ENCODE results near the gene CCDC18. TPM values are rescaled to one million over a fixed set of nuclear protein-coding genes. Genes with fewer than 3 reads are reported as not detected.
"Not testable (repeated sequence)": the region's sequence is repeated elsewhere in the genome, so short reads cannot be mapped to it uniquely, and the experiment has no call there.

CCDC18 gene
- total and polyA plus RNA-seq, 4 donors: 2.0 to 10.8 (median 4.9) TPM

- Histone ChIP-seq H3K4me3 (no peak overlapping the region), H3K9ac (ENCODE audit: insufficient read depth in 1 of 2, low read length in 2 of 2) (no peak overlapping the region), H3K27me3 (ENCODE audit: control insufficient read depth in 3 of 3, insufficient read depth in 3 of 3, low read length in 2 of 3) (no peaks in the 10 kb centered on the region), H3K36me3 (ENCODE audit: control insufficient read depth in 4 of 4, insufficient read depth in 4 of 4, low read length in 4 of 4) (peaks cover 0 to 10% (median under 1%) of the 10 kb centered on the region in 4 donors), H3K4me1 (ENCODE audit: control insufficient read depth in 5 of 5, insufficient read depth in 5 of 5, low read length in 5 of 5) (no peaks in the 10 kb centered on the region), H3K9me3 (ENCODE audit: control insufficient read depth in 4 of 4, insufficient read depth in 3 of 4, low read length in 3 of 4) (no peaks in the 10 kb centered on the region), H3K27ac (ENCODE audit: low read depth in 1 of 2, low read length in 1 of 2) (no peak overlapping the region)
- DNase-seq (no peak), ATAC-seq (ENCODE audit: insufficient read depth, low FRiP score) (no peak)
- TF ChIP-seq CTCF (IDR thresholded peaks at IDR 0.05; ENCODE audit: control extremely low read depth, extremely low read depth): no peak
Measured at GRCh38 chr1:93235261-93235660, 54.7 kb downstream of the CCDC18 start.

GRCh38 chr1:93237021-93237420, 56.5 kb downstream of the CCDC18 start:
- H3K4me1 ChIP-seq (ENCODE audit: control insufficient read depth in 5 of 5, insufficient read depth in 5 of 5, low read length in 5 of 5): no peaks in the 10 kb centered on the region
- no peak for ATAC-seq (ENCODE audit: insufficient read depth, low FRiP score)
- H3K27ac ChIP-seq (ENCODE audit: low read depth in 1 of 2, low read length in 1 of 2): no peak overlapping the region
- no peak overlapping the region for H3K4me3 ChIP-seq
- TF ChIP-seq CTCF (IDR thresholded peaks at IDR 0.05; ENCODE audit: control extremely low read depth, extremely low read depth): no peak
- no peak overlapping the region for H3K9ac ChIP-seq (ENCODE audit: insufficient read depth in 1 of 2, low read length in 2 of 2)
- DNase-seq: no peak
- no peaks in the 10 kb centered on the region for H3K9me3 ChIP-seq (ENCODE audit: control insufficient read depth in 4 of 4, insufficient read depth in 3 of 4, low read length in 3 of 4)
- no peaks in the 10 kb centered on the region for H3K27me3 ChIP-seq (ENCODE audit: control insufficient read depth in 3 of 3, insufficient read depth in 3 of 3, low read length in 2 of 3)
- peaks cover 0 to 13% (median 0%) of the 10 kb centered on the region in 4 donors for H3K36me3 ChIP-seq (ENCODE audit: control insufficient read depth in 4 of 4, insufficient read depth in 4 of 4, low read length in 4 of 4)

DNA sequence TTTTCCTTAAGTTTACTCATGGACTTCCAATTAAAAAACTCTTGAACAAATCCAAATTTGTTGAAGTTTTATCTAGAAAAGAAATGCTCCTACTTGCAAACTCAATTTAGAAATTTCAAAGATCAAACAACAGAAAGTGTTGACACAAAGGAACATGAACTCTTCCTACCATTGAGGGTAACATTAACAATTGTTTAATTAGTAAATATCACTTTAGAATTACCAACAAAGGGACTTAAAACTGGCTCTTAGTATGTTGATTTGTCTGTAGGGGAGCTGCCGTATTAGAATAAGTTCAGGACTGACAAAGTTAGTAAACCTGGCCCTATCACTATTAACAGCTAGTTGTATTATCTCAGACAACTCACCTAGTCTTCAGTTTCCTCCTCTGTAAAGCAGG, 57.9 kb downstream of the CCDC18 start:
- TF ChIP-seq CTCF (IDR thresholded peaks at IDR 0.05; ENCODE audit: control extremely low read depth, extremely low read depth): no peak
- H3K9me3 ChIP-seq (ENCODE audit: control insufficient read depth in 4 of 4, insufficient read depth in 3 of 4, low read length in 3 of 4): peaks cover 0 to 7% (median 2%) of the 10 kb centered on the region in 4 donors
- no peak overlapping the region for H3K9ac ChIP-seq (ENCODE audit: insufficient read depth in 1 of 2, low read length in 2 of 2)
- H3K4me1 ChIP-seq (ENCODE audit: control insufficient read depth in 5 of 5, insufficient read depth in 5 of 5, low read length in 5 of 5): no peaks in the 10 kb centered on the region
- peaks cover 0 to 17% (median 0%) of the 10 kb centered on the region in 4 donors for H3K36me3 ChIP-seq (ENCODE audit: control insufficient read depth in 4 of 4, insufficient read depth in 4 of 4, low read length in 4 of 4)
- no peaks in the 10 kb centered on the region for H3K27me3 ChIP-seq (ENCODE audit: control insufficient read depth in 3 of 3, insufficient read depth in 3 of 3, low read length in 2 of 3)
- ATAC-seq (ENCODE audit: insufficient read depth, low FRiP score): no peak
- H3K27ac ChIP-seq (ENCODE audit: low read depth in 1 of 2, low read length in 1 of 2): no peak overlapping the region
- WGBS, 2 donors: 77 to 89% methylated on average over 1 of the region's 1 CpG
- no peak for DNase-seq
- no peak overlapping the region for H3K4me3 ChIP-seq

GRCh38 chr1:93239863-93240262, 59.3 kb downstream of the CCDC18 start:
- Histone ChIP-seq H3K4me1 (ENCODE audit: control insufficient read depth in 5 of 5, insufficient read depth in 5 of 5, low read length in 5 of 5) (no peaks in the 10 kb centered on the region), H3K9ac (ENCODE audit: insufficient read depth in 1 of 2, low read length in 2 of 2) (no peak overlapping the region), H3K36me3 (ENCODE audit: control insufficient read depth in 4 of 4, insufficient read depth in 4 of 4, low read length in 4 of 4) (peaks cover 0 to 17% (median 0%) of the 10 kb centered on the region in 4 donors), H3K27ac (ENCODE audit: low read depth in 1 of 2, low read length in 1 of 2) (no peak overlapping the region), H3K4me3 (no peak overlapping the region), H3K27me3 (ENCODE audit: control insufficient read depth in 3 of 3, insufficient read depth in 3 of 3, low read length in 2 of 3) (no peaks in the 10 kb centered on the region), H3K9me3 (ENCODE audit: control insufficient read depth in 4 of 4, insufficient read depth in 3 of 4, low read length in 3 of 4) (peaks cover 0 to 7% (median 3%) of the 10 kb centered on the region in 4 donors)
- TF ChIP-seq CTCF (IDR thresholded peaks at IDR 0.05; ENCODE audit: control extremely low read depth, extremely low read depth): no peak
- ATAC-seq (ENCODE audit: insufficient read depth, low FRiP score) (no peak), DNase-seq (no peak)
- 86 to 91% methylated on average over 3 of the region's 3 CpGs for WGBS, 2 donors

DNA sequence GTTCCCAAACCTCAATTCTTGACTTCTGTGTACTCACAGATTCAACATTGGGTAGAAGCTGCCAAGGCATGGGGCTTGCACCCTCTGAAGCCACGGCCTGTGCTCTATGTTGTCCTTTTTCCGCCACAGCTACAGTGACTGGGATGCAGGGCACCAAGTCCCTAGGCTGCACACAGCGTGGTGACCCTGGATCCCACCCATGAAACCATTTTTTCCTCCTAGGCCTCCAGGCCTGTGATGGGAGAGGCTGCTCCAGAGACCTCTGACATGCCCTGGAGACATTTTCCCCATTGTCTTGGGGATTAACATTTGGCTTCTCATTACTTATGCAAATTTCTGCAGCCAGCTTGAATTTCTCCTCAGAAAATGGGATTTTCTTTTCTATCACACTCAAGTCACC, 62.7 kb downstream of the CCDC18 start:
- not testable (repeated sequence) for H3K9me3 ChIP-seq (ENCODE audit: control insufficient read depth in 4 of 4, insufficient read depth in 3 of 4, low read length in 3 of 4); H3K4me1 ChIP-seq (ENCODE audit: control insufficient read depth in 5 of 5, insufficient read depth in 5 of 5, low read length in 5 of 5); DNase-seq; H3K4me3 ChIP-seq; H3K27ac ChIP-seq (ENCODE audit: low read depth in 1 of 2, low read length in 1 of 2); H3K27me3 ChIP-seq (ENCODE audit: control insufficient read depth in 3 of 3, insufficient read depth in 3 of 3, low read length in 2 of 3); H3K9ac ChIP-seq (ENCODE audit: insufficient read depth in 1 of 2, low read length in 2 of 2); ATAC-seq (ENCODE audit: insufficient read depth, low FRiP score)
- WGBS, 2 donors: 98 to 100% methylated on average over 3 of the region's 3 CpGs
- H3K36me3 ChIP-seq (ENCODE audit: control insufficient read depth in 4 of 4, insufficient read depth in 4 of 4, low read length in 4 of 4): peaks cover 0 to 14% (median 0%) of the 10 kb centered on the region in 4 donors

Measured in lung (tissue), 12 donors.